Measurements from ENCODE around the gene SATB2.

The SATB2 gene

DNA sequence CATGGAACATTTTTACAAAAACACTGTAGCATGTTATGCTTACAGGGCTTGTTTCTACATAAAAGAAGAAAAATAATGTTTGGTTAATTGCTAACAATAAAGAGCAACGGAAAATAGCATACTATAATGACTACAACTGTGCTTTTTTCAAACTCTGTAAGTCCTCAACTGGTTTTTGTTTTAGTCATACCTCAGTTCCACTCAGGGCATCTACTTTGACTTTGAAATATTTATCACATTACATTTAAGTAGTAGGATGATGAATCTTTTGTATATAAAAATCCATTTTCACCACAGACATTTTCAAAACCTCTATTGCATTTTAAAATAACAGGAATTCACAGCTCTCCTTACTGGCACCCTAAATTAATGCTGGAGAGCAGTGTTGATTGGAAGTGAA is 8.3 kb downstream of the SATB2 start:
- no peak for DNase-seq

DNA sequence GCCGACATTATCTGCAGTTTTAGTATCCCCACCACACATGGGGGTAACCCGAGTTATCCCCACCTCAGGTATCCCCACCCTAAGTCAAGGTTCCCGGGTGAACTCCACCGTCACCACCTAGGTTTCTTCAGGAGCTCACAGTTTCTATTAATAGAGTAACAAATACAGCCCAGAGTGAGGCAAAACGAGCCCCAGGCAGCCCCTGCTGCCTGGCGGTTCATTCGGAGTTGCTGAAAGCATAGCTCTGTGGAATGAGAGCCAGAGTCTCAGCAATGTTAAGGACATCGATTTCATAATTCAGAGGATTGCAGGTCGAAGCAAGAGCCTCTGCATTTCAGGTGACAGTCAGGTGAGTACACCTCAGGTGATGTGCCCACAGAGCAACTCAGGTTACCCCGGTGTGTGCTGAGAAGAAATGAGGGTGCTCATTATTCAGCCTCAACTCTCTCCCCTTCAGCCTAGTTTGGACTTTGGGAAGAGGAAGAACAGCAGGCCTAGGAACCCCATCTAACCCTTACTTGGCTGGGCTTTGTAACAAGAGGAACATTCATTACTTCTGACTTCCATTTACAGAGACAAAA is 10.7 kb downstream of the SATB2 start:
- DNase-seq: no peak

DNA sequence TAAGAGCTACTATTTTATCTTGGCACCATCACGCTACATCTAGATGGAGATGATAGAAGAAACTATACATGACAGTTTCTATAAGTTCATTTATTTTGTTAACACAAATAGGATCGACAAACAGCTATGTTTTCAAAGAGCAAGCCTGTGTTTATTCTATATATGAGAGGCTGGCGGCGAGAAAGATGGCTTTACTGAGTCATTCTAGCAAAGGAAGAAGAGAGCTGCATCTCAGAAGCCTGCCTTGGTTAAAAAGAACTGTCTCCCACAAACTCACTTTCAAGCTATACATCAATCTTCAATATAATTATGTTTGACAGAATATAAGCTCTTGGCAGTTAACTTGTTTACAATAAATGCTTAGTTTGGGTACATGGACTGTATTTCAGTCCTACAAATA is 13.0 kb downstream of the SATB2 start:
- DNase-seq: no peak

DNA sequence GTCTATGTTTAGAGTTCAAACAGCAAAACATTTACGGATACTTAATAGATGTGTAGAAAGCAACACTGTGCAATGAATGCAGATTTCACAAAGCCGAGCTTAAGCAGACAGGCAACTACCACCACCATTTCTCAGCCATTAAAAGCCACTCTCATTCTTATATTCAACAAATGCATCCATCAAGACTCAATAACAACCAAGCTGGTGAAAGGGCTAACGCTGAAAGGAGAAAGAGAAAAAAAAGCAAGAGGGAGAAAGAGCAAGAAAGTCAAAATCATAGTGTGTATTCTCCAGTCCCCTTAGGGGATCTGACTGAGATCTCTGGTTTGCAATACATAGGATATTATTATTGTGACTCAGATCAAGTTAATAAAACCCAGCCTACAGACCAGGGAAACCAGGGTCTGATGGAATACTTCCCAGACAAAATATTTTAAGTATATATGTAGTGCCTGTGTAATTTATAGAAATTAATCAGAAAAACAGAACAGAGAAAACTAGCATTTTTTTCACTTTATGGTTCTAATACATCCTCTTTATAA is 14.1 kb downstream of the SATB2 start:
- DNase-seq: no peak

DNA sequence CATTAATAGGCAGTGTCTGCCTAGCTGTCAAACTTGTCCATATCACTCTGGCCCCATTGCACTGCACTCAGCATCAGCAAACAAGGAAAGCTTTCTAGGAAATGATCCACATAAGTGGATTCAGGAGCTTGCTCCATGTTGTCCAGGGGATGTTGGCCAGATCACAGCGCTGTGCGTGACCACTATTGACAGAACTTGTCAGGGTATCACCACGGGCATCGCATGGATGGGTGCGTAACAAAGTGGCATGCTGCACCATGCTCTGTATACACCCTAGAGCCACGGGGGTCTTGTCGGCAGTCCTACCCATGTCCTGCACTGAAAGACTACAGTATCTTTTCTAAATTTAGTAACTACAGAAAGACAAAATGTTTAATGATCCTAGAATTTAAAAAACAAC is 15.6 kb downstream of the SATB2 start:
- no peak for DNase-seq

DNA sequence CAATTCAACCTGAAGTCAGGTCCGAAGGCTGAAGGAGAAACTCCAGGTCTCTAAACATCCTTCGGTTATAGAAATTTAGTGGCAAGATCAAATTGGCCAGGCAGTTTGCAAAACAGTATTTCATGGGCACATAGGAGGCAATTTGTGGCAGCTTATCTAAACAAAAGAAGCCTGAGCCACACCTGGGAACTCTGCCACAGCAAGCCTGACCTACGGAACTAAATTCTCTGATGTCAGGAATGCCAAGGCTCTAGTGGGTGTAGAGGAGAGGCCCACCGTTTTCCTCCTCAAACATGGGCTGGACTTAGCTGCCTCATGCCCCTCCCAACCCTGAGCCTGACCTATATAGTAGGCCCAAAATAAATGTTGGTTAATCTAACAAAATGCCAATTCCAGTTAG is 16.0 kb downstream of the SATB2 start:
- no peak for DNase-seq

DNA sequence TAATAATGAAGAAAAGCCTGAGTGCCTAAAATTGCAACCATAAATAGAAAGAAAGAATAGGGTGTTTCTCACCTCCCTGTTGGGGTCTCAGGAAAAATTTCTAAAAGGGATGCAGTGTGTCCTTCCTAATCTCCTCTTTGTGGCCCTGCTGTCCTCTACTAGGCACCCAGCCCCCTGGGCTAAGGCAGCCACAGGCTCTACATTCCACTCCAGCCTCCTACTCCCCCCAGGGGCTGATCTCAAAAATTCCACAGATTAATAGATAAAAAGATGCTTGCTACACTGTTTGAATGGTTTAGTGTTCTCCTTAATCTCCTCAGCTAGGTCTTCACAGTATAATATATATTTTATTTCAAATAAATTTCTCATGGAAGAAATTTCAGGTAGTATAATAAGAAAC is 17.6 kb downstream of the SATB2 start:
- no peak for DNase-seq

DNA sequence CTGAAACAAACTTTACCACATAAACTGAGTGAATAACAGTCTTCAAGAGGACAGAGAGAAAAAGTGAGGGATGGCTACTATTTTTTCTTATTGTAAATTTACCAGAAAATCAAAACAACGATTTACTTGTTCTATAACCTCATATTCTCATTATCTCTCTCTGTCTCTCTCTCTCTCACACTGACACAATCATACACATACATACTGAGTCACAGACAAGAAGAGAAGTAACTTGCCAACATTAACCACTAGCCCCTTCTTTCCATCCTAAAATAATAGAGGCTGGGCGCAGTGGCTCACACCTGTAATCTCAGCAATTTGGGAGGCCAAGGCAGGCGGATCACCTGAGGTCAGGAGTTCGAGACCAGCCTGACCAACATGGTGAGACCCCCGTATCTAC is 18.2 kb downstream of the SATB2 start:
- no peak for DNase-seq

DNA sequence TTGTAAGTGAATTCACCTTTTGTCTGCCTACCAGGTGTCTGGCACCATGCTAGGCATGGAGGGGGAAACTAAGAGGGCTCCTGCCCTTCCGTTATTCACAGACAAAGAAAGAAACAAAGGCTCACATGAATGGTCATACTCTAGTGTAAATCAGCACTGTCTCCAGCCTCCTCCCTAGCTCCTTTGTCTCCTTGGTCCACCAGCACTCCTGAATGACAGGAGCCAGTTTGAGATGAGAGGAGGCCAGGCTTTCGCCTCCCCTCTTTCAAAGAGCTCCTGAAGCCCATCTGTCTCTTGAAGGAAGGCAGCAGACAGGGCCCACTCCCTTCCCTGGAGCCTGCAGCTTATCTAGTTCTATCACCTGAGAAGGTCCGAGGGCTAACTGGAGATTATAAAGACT is 18.7 kb downstream of the SATB2 start:
- no peak for DNase-seq

DNA sequence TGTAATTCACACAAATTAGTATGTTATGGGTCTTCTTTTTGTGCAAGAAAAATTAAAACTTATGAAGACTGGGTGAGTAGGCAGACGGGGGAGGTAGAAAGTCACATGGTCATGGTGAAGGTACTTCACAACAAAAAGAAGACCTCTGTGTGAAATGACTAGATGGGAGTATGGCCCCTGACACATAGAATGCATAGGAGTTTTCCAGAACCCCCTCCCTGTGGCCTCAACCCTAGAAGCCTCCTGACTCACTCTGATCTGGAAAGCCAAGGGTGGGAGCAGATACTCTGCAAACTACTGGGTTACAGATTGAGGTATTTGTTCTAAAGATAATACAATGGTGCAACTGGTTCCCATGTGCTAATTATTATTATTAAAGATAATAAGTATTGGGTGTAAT is 23.2 kb downstream of the SATB2 start:
- DNase-seq: no peak

DNA sequence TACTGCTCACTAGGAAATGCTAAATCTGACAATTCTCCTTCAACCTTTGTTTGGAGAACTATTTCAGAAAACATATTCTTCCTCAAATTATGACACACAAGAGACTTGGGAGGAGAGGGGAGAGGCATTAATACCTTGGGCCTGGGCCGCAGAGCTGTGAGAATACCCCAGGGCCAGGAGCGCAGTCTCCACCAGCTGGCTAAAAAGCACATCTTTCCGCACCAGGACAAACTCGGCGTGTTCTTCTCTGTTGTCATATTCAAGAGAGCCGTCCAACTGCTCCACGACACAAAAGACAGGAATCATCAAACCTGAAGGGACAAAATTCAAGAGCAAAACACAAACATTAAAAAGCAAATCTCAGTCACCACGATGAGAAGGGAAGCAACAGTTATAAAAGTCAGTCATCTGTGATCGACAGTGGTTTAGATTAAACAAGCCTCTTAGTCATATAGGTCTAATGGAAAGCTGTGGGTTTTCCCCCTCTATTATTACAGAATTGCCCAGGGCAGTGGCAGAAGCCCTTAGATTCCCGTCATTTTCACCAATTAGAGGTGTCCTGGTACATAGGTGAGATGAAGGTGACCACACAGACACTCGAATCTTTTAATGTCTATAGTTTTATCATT is 24.4 kb downstream of the SATB2 start:
- no peak for DNase-seq

DNA sequence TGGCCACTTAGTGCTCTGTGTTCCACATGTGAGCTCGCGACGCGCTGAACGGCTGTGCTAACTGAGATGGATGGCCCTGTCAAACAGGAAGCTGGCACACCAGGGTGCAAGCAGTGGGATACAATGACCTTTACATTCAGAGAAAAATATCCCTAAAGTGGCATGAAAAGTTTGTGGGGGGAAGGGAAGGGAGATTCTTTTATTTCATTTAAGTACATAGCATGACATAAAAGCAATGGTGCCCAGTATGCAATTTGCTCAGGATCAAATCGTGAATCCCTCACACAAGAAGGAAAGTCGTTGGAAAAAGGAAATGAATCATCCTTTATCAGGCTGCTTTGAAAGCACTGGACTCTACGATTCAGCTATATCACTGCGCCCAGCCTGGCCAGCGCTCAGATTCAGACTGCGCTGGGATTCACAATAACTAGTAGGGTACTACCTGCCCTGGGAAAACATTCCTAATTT is 26.0 kb downstream of the SATB2 start:
- DNase-seq: no peak

DNA sequence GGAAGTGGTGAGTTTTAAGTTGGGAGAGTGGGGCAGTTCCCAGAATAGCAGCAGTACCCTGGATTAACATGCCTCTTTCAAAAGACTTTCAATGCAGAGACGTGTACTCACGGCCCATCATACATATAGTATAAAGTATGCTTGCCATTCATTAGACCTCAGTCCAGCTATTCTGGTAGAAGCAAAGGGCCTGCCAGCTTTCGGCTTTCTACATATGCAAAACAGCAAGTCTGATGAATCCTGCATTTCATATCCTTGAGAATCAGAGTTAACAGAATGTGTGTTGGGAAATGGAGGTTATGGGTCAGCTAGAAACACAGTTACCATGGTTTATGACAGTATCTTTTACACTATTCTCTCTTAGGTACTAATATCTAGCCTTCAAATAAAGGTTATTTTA is 27.5 kb downstream of the SATB2 start:
- DNase-seq: no peak

DNA sequence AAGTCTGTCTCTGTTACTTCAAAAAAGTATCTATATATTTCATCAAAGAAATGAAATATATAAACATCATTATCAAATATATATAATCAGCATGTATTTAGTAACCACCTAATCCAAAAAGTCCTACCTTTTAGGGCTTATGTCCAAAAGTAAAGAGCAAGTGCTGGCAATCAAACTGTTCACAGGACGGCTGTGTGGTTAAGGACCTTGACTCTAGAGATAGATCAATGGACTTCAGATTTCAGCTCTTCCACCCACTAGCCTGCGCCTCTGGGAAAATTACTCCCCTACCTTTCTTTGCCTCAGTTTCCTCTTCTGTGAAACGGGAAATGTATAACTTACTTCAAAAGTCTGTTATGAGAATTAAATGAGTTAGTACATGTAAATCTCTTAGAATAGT is 29.4 kb downstream of the SATB2 start:
- no peak for DNase-seq

DNA sequence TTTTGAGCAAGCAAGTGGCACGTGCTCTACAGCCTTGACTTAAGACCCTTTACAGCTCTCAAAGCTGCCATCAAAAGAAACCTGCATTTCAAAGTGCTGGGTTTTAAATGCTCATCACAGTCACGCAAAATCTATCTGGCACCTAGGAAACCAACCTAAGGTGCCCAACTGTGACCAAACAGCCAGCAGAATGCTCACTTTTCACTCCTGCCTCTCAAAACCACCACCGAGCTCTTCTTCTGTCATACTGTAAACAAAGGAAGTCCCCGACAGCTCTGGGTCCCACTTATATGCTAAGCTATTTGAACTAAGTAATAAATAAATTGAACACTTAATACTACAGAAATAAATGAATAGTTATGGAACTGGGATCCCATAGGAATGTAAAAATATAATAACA is 33.6 kb downstream of the SATB2 start:
- DNase-seq: no peak

DNA sequence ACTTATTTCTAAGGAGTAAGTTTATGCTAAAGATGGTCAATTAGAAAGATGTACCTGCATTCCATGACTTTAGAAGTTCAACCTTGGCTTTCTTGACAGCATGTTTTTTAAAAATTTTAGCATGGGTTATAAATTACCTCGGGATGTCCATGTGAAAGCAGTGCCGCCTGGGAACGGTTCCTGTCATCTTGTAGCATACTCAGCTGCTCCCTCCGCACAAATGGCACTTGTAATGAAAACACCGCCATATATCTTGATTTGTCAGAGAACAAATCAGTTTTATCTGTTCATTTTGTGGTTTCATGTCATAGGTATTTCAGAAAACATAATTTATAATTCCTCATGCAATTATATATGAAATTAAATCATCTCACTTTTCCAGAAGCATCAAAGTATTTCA is 38.3 kb downstream of the SATB2 start:
- DNase-seq: no peak

DNA sequence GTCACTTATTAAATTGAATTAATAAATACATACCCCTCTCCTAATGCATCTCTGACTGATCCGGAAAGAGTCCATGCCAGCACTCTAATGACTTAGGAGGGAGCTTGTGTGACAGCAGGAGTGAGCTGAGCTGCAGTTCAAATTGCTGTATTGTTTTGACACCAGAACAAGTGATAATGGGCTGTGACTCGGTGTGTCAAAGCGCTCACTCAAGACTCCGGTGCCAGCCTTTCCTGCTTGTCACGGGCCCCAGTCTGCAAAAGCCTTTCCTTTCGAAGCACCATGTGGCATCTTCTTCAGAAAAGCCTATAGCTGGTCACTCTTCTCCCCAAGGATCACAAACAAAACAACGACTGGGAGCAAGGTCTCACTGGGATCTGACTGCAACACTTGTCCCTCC is 43.3 kb downstream of the SATB2 start:
- no peak for DNase-seq

DNA sequence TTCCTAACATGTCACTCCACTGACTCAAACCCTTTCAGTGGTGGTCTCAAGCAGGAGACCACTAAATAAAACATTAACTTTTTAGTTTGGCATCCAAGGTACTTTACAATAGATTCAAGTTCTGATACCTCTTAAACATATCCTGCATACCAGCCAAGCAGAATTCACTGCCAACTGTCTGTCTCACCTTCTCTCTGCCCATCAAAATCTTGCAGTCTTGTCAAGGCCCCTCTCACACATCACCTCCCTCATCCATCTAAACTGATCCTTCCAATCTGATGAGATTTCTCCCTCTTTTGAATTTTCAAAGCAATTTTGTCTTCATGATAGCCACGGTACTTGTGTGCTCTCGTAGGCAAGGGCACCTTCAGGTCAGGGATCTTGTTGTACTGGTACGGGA is 43.7 kb downstream of the SATB2 start:
- no peak for DNase-seq

DNA sequence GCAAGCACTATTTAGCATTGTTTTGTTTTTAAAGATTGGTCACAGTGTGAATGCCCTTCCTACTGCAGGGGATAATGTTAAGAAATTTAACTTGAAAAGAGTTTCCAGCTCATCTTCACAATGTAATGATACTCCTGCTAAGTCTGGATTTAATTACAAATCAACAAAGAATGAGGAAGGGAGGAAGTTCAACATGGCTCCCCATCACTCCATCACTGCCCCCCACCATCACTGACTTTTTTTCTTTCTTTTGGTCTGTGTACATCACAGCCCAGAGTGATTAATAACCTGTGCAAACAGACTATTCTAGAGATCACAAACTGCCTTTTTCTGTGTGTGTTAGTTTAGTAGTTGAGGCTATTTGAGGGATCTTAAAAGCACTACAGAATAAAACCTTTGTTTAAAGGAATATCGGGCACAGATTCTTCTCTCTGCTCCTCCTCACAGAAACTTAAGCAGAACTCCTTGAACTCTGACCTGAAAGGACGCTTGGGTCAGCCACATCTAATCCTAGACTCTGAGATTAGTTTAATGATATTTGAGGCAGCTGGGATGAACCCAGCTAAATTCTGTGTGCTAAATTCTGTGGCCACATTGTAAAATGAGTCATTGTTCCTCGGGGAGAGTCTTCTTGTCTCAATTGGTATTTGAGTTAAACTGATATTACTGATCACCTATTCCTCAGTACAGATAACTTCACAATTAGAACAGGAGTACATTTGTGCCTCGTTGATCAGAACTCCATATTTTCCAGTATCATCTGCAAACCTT is 47.8 kb downstream of the SATB2 start:
- no peak for DNase-seq

DNA sequence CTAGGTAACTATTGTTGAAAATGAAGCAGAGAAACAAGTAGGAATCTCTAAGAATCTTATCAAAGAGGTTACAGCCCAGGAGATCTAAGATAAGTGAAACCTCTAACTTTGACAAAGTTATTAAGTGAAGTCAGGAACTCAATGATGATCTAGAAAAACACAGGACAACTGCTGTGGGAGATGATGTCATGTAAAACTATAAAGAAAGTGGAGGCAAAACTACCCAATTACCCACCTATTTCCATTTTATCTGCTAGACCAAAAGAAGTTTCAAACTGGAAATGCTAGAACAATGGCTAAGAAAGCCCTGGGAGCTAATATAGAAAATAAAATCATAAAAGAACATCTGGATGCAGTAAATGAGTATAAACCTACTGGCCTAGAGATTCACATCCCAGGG is 50.3 kb downstream of the SATB2 start:
- no peak for DNase-seq

DNA sequence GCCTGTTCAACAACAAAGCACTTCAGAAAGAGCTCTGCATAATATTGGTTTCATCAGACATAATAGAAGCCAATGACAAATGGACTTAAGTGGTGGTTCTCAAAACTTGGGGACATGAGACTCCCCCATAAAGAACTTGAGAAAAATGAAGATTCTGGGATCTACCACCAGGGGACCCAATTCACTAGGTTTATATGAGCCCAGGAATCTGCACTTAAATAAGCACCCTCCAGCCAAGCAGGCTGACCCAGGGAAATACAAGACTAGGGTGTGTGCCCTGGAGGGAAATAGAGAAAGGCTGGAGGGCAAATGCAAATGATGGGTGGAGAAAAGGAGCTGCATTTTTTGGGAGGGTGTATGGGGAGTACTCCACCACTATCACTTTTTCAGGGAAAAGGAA is 52.5 kb downstream of the SATB2 start:
- no peak for DNase-seq

DNA sequence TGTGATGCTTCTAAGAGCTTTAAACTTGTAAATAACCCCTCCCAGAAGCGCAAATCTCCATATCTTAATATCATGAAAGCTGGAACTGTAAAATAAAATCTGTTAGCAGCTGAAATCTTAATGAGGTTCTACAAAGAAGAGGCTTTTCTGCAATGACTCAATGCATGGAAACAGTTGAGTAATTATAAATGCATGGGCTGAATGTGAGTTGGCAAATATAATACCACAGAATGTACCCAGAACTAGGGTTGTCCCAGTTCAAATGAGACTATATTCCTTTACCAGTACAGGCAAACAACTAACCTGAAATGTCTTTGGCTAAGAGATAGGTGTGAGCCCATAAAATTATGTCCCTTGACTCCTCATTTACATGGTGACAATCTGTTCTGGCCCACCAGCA is 52.9 kb downstream of the SATB2 start:
- DNase-seq: no peak

DNA sequence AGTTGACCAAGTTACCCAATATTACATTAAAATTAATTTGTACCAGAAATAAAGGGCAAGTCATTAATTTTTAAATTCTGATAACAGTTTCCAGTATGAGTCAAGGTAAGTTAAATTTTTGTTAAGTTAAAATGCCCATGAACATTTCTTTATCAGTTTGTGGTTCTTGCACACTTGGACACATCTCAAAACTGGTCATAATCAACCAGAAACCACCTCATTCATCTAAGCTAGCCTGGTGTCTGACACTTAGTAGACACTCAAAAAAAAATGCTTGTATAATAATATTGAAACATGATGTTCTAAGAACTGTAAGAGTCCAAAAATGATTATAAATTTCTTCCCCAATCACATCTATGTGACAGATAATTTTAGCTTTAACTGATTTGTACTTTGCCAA is 62.4 kb downstream of the SATB2 start:
- DNase-seq: no peak

DNA sequence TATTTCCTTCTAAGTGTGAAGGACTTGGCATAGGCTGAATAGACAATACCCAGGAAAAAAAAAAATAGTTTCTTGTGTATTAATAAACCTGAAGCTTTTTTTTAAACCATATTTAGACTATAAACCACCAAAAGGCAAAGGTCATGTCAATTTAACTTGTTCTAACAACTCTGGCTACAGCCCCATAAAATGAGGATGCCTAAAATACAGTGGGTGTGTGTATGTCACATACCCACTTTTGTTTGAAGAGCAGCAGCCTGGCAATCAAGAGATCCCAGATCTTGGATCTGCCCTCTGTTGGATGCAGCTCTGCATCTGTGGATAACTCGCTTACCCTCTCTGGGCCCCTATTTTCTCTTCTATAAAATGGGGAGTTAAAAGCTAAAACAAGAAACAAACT is 65.4 kb downstream of the SATB2 start:
- DNase-seq: no peak

Measured in CD4-positive, alpha-beta T cell treated with Interleukin-1 beta for 1 hour (primary cell).